Prostate gland (tissue), 2 donors: ENCODE results near the gene GLRX3. TPM values are rescaled to one million over a fixed set of nuclear protein-coding genes. Genes with fewer than 3 reads are reported as not detected.

Experiments used
- DNase-seq: peaks from one replicate; pipeline ENCODE4 v3.0.0-alpha.2; 2019; ENCODE audit warnings: low spot score
- H3K27ac ChIP-seq, 2 donors: fragments of 200-600 bp; sonication (generic); 2 replicates each; pipeline ENCODE4 v1.5.1; 2017 to 2019
- H3K27me3 ChIP-seq: fragments of 200-600 bp; sonication (generic); replicated peaks from 2 replicates; pipeline ENCODE4 v1.5.1; 2019; ENCODE audit not compliant: insufficient read depth
- H3K36me3 ChIP-seq, 2 donors: fragments of 200-600 bp; sonication (generic); 1 replicate in 1 of 2; 2 replicates in 1 of 2; pipeline versions ENCODE4 v1.5.1 to v1.8.1; 2017 to 2019
- H3K4me1 ChIP-seq: fragments of 200-600 bp; sonication (generic); replicated peaks from 2 replicates; pipeline ENCODE4 v1.5.1; 2019
- H3K4me3 ChIP-seq, 2 donors: fragments of 200-600 bp; sonication (generic); 2 replicates each; pipeline ENCODE4 v1.5.1; 2017 to 2019
- H3K9me3 ChIP-seq: fragments of 200-600 bp; sonication (generic); 2 replicates; pipeline ENCODE4 v1.5.1; 2017
- CTCF ChIP-seq, 4 experiments: fragments of 200-600 bp in 2 of 4; fragments of 450-650 bp in 2 of 4; sonication (generic) in 2 of 4; IDR thresholded peaks; 1 replicate in 3 of 4; 2 replicates in 1 of 4; pipeline ENCODE4 v1.5.1; 2016 to 2019; ENCODE audit warnings: antibody characterized with exemption in 4 of 4, mild to moderate bottlenecking in 2 of 4, moderate library complexity in 2 of 4
- POLR2A ChIP-seq: fragments of 450-650 bp; IDR thresholded peaks from one replicate; pipeline ENCODE4 v1.6.1; 2016; ENCODE audit warnings: antibody characterized with exemption, mild to moderate bottlenecking
- POLR2AphosphoS5 ChIP-seq: sonication (generic); formaldehyde crosslinking; IDR thresholded peaks from one replicate; pipeline ENCODE4 v1.6.1; 2017; ENCODE audit warnings: antibody characterized with exemption
- WGBS: methylation state at CpG from one replicate; pipeline ENCODE4 v1.1.5; 2018; 5-methylcytosine and 5-hydroxymethylcytosine counted together
- intact Hi-C: fragments of 100-400 bp; cut with DNase I; formaldehyde crosslinking; loops from one replicate; pipeline ENCODE4 v1.14.2; 2022
- total RNA-seq, 2 donors: library from RNA; depleted of rRNA; stranded (reverse); fragments of >200 nt; gene quantifications; one replicate each; pipeline ENCODE4 v1.1.0, GENCODE V29; 2016

GLRX3 gene
- total RNA-seq, 2 donors from 2014 or later = 32.6 to 40.7 TPM

DNA sequence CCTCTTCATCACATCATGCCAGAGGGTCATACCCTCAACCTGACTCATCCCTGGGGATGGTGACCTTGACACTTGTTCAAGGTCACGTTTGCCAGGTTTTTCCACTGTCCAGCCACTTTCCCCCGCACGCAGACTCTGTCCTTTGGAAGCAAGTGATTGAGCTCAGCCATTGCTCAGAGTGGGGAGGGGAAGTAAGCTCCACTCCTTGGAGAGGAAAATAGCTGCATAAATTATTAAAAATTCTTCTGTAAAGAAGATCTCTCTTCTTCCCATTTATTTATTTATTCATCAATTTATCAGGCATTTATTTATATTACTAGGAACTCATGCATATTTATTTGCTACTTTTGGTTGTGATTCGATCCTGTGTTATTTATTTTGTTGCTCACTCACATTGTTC is 88.0 kb downstream of the GLRX3 start:
- intact Hi-C loops = no loop called here
- H3K27ac ChIP-seq = no peak overlapping the region
- H3K36me3 ChIP-seq = no peaks in the 10 kb centered on the region
- H3K27me3 ChIP-seq = no peaks in the 10 kb centered on the region
- no peak for TF ChIP-seq CTCF (IDR thresholded peaks at IDR 0.05)
- TF ChIP-seq POLR2A = no peak
- no peak for TF ChIP-seq POLR2AphosphoS5
- H3K9me3 ChIP-seq = no peaks in the 10 kb centered on the region
- no peak overlapping the region for H3K4me3 ChIP-seq
- 77% methylated on average over 4 of the region's 4 CpGs for WGBS
- H3K4me1 ChIP-seq = no peaks in the 10 kb centered on the region
- DNase-seq = no peak

DNA sequence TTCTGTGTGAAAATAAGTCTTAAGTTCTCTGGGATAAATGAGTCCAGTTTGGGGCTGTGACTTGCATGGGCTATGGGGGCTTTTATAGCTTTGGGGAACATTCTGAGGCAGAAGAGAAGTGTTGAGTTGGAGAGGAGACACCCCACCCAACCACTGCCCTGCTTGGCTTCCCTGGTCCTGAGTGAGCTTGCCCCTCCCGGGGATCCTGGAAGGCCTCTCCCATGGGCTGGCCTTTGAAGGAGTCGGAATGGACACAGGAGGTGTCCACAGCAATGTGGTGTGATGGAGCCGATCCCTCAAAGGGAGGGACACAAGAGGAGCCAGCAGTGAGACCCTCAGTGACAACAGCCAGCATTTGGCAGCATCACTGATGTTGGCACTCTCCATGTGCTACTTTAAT is 89.8 kb downstream of the GLRX3 start:
- Histone ChIP-seq H3K27me3 (no peaks in the 10 kb centered on the region), H3K36me3 (no peaks in the 10 kb centered on the region), H3K4me3 (no peak overlapping the region), H3K9me3 (no peaks in the 10 kb centered on the region), H3K4me1 (no peaks in the 10 kb centered on the region), H3K27ac (no peak overlapping the region)
- 77% methylated on average over 3 of the region's 3 CpGs for WGBS
- TF ChIP-seq POLR2AphosphoS5 (no peak), POLR2A (no peak), CTCF (IDR thresholded peaks at IDR 0.05) (no peak)
- intact Hi-C loops = no loop called here
- no peak for DNase-seq

DNA sequence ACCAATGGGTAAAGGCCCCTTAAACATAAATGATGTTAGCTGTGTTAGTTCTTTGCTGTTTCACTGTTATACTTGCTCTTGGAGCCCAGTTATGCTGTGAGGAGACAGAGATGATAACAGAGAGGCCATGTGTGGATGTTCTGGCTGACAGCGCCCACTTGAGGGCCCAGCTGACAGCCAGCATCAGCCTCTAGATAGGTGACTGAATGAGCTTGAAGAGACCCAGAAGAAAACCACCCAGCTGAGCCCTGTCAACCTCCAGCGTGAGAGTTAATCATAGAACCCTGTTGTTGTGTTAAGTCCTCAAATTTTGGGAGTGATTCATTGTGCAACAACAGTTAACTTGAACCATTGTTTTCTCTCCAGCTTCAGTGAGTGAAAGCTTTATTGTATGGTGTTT is 91.7 kb downstream of the GLRX3 start:
- Histone ChIP-seq H3K4me3 (no peak overlapping the region), H3K27ac (no peak overlapping the region), H3K36me3 (no peaks in the 10 kb centered on the region), H3K4me1 (no peaks in the 10 kb centered on the region), H3K27me3 (no peaks in the 10 kb centered on the region), H3K9me3 (no peaks in the 10 kb centered on the region)
- no peak for DNase-seq
- 100% methylated on average over 2 of the region's 2 CpGs for WGBS
- TF ChIP-seq CTCF (IDR thresholded peaks at IDR 0.05) = no peak
- TF ChIP-seq POLR2AphosphoS5 = no peak
- TF ChIP-seq POLR2A = no peak
- intact Hi-C loops = no loop called here

Other genes with a start within 250 kb of the GLRX3 start
- gene EBF3, start 172.1 kb upstream of the GLRX3 start, total RNA-seq = 1 to 10 TPM; 1.5 to 7.8 TPM
- gene C10orf143, start 25.6 kb upstream of the GLRX3 start, total RNA-seq = 1 to 10 TPM; 5.1 to 5.6 TPM